Keratinocyte (primary cell): Measurements from ENCODE around the gene CT47B1. TPM values are rescaled to one million over a fixed set of nuclear protein-coding genes. Genes with fewer than 3 reads are reported as not detected.

Source experiments
- DNase-seq: peaks from one replicate; pipeline ENCODE4 v3.0.0-alpha.2; 2011; ENCODE audit warnings: low read depth, missing footprints, low spot score
- FAIRE-seq: peaks from 2 replicates; lab custom pipeline; 2011; peaks lifted over from hg19 to GRCh38; lab: Jason Lieb, UNC
- H2AFZ ChIP-seq: 2 replicates; pipeline ENCODE4 v1.6.0; 2012; ENCODE audit warnings: low read length, control low read depth, inconsistent platforms; ENCODE audit not compliant: control insufficient read depth
- H3K27ac ChIP-seq: 2 replicates; pipeline ENCODE4 v1.5.1; 2011; ENCODE audit warnings: low read length; ENCODE audit not compliant: control insufficient read depth, insufficient read depth
- H3K27me3 ChIP-seq: 3 replicates; pipeline ENCODE4 v1.6.0; 2011; ENCODE audit warnings: low read length; ENCODE audit not compliant: control insufficient read depth, insufficient read depth; ENCODE audit errors: extremely low read depth
- H3K36me3 ChIP-seq, 2 experiments: 2 replicates in 1 of 2; 3 replicates in 1 of 2; pipeline ENCODE4 v1.5.1; 2011; ENCODE audit warnings: low read length in 2 of 2, mild to moderate bottlenecking in 1 of 2; ENCODE audit not compliant: control insufficient read depth in 2 of 2, insufficient read depth in 2 of 2; ENCODE audit errors: extremely low read depth in 1 of 2
- H3K4me1 ChIP-seq: 3 replicates; pipeline ENCODE4 v1.5.1; 2011; ENCODE audit warnings: low read length; ENCODE audit not compliant: control insufficient read depth, insufficient read depth; ENCODE audit errors: extremely low read depth
- H3K4me2 ChIP-seq: 3 replicates; pipeline ENCODE4 v1.6.0; 2011; ENCODE audit warnings: low read depth, low read length; ENCODE audit not compliant: control insufficient read depth, insufficient read depth; ENCODE audit errors: extremely low read depth
- H3K4me3 ChIP-seq, 3 experiments: fragments of 200-600 bp in 1 of 3; sonication (generic) in 1 of 3; 2 replicates in 2 of 3; 3 replicates in 1 of 3; pipeline ENCODE4 v1.5.1; 2011 to 2016; ENCODE audit warnings: low read length in 3 of 3, mild to moderate bottlenecking in 3 of 3, control low read depth in 2 of 3, inconsistent platforms in 1 of 3, low read depth in 1 of 3, mixed read lengths in 1 of 3, mixed run types in 1 of 3, moderate library complexity in 1 of 3; ENCODE audit not compliant: control insufficient read depth in 2 of 3, insufficient read depth in 2 of 3; ENCODE audit errors: extremely low read depth in 1 of 3
- H3K79me2 ChIP-seq: 2 replicates; pipeline ENCODE4 v1.6.0; 2012; ENCODE audit warnings: low read length; ENCODE audit not compliant: control insufficient read depth, insufficient read depth
- H3K9ac ChIP-seq: 3 replicates; pipeline ENCODE4 v1.6.0; 2011; ENCODE audit warnings: low read length; ENCODE audit not compliant: control insufficient read depth, insufficient read depth; ENCODE audit errors: extremely low read depth
- H3K9me1 ChIP-seq: 3 replicates; pipeline ENCODE4 v1.6.0; 2011; ENCODE audit warnings: low read length; ENCODE audit not compliant: control insufficient read depth, insufficient read depth; ENCODE audit errors: extremely low read depth
- H3K9me3 ChIP-seq: 2 replicates; pipeline ENCODE4 v1.5.1; 2012; ENCODE audit warnings: low read depth, low read length; ENCODE audit not compliant: control insufficient read depth
- H4K20me1 ChIP-seq: 3 replicates; pipeline ENCODE4 v1.6.0; 2011; ENCODE audit warnings: low read length; ENCODE audit not compliant: control insufficient read depth, insufficient read depth; ENCODE audit errors: extremely low read depth
- CTCF ChIP-seq, 3 experiments: IDR thresholded peaks in 1 of 3; conservative IDR thresholded peaks in 1 of 3; optimal IDR thresholded peaks in 1 of 3; 2 replicates in 2 of 3; 3 replicates in 1 of 3; pipeline versions ENCODE3 to v1.5.1; 2011; ENCODE audit warnings: low read length in 3 of 3, mild to moderate bottlenecking in 3 of 3, moderate library complexity in 2 of 3, control low read depth in 1 of 3, inconsistent platforms in 1 of 3; ENCODE audit not compliant: insufficient read depth in 2 of 3; ENCODE audit errors: extremely low read depth in 1 of 3
- EZH2 ChIP-seq: IDR thresholded peaks from one replicate; pipeline ENCODE4 v1.6.1; 2012; ENCODE audit warnings: inconsistent platforms, mild to moderate bottlenecking, low read length, moderate library complexity
- dilution Hi-C: fragments of 300-500 bp; cut with MboI; formaldehyde crosslinking; loops from one replicate; pipeline ENCODE4 v1.7.0; 2020; ENCODE audit warnings: low sequenced_read_pairs; ENCODE audit not compliant: extremely low pct_ligation_motif_present
- polyA plus RNA-seq, 5 experiments: library from polyadenylated mRNA; depleted of rRNA in 3 of 5; stranded (reverse) in 3 of 5; stranded (forward) in 1 of 5; unstranded in 1 of 5; fragments of >200 nt; gene quantifications; 1 replicate in 1 of 5; 2 replicates in 3 of 5; 3 replicates in 1 of 5; pipeline versions ENCODE4 v1.2.1 to v1.2.3, GENCODE V29; 2011 to 2012; ENCODE audit warnings: missing spikeins in 2 of 5, low read depth in 1 of 5, low replicate concordance in 1 of 5

Gene CT47B1
- polyA plus RNA-seq, 1 donor (not counting 4 experiments of a cell fraction or from before 2014, with no cell fraction given), result not detected

DNA sequence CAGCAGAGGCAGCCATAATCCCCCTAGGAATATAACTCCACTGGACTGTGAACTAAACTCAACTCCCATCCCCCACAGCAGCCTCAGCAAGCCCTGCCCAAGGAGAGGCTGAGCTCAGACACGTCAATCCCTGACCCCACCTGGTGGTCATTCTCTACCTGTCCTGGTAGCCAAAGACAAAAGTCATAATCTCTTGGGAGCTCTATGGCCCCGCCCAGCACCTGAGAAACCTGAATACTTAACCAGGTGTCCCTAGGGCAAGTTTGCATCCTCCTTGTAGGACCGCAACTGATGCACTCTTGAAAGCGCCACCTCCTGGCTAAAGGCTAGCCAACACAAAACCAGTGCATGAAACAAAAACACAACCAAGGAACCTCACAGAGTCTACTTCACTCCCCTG, 18.4 kb downstream of the CT47B1 start:
- Histone ChIP-seq H3K4me1 (no peaks in the 10 kb centered on the region), H3K9me1 (no peaks in the 10 kb centered on the region), H2AFZ (no peak overlapping the region), H3K27me3 (no peaks in the 10 kb centered on the region), H3K4me3 (no peak overlapping the region), H3K79me2 (no peaks in the 10 kb centered on the region), H3K9ac (no peak overlapping the region), H3K4me2 (no peak overlapping the region), H4K20me1 (no peaks in the 10 kb centered on the region), H3K27ac (no peak overlapping the region), H3K36me3 (no peaks in the 10 kb centered on the region), H3K9me3 (no peaks in the 10 kb centered on the region)
- TF ChIP-seq CTCF (optimal IDR thresholded peaks at IDR 0.05 in 1 of 3, IDR thresholded peaks at IDR 0.05 in 1 of 3, conservative IDR thresholded peaks at IDR 0.05 in 1 of 3; ENCODE audit: extremely low read depth in 1 of 3, insufficient read depth in 2 of 3, low read length in 3 of 3), result no peak
- TF ChIP-seq EZH2, result no peak
- dilution Hi-C loops, result no loop called here
- DNase-seq (no peak), FAIRE-seq (no peak)

GRCh38 chrX:120840827-120841226, 34.8 kb downstream of the CT47B1 start:
- no peak for DNase-seq
- dilution Hi-C loops, result no loop called here

More at GRCh38 chrX:120840827-120841226, 34.8 kb downstream of the CT47B1 start:
- H3K9ac ChIP-seq, result no peak overlapping the region
- H3K36me3 ChIP-seq, result no peaks in the 10 kb centered on the region
- H2AFZ ChIP-seq, result no peak overlapping the region
- H3K27me3 ChIP-seq, result no peaks in the 10 kb centered on the region
- no peaks in the 10 kb centered on the region for H3K4me1 ChIP-seq
- no peaks in the 10 kb centered on the region for H3K9me3 ChIP-seq
- no peaks in the 10 kb centered on the region for H3K9me1 ChIP-seq
- no peak for FAIRE-seq
- H3K27ac ChIP-seq, result no peak overlapping the region
- TF ChIP-seq EZH2 (no peak), CTCF (optimal IDR thresholded peaks at IDR 0.05 in 1 of 3, IDR thresholded peaks at IDR 0.05 in 1 of 3, conservative IDR thresholded peaks at IDR 0.05 in 1 of 3; ENCODE audit: extremely low read depth in 1 of 3, insufficient read depth in 2 of 3, low read length in 3 of 3) (no peak)
- H3K4me2 ChIP-seq, result no peak overlapping the region
- no peak overlapping the region for H3K4me3 ChIP-seq
- H3K79me2 ChIP-seq, result no peaks in the 10 kb centered on the region
- no peaks in the 10 kb centered on the region for H4K20me1 ChIP-seq
